Liver (tissue), 3 donors: ENCODE data around the gene SLIT3.

Experiments
- CTCF ChIP-seq: fragments of 150-350 bp; IDR thresholded peaks from 2 replicates; pipeline ENCODE4 v1.5.1; 2017; ENCODE audit warnings: improper control_type of control experiment, low read depth, low read length; ENCODE audit not compliant: missing input control
- FOXA1 ChIP-seq: IDR thresholded peaks from 2 replicates; pipeline ENCODE4 v1.6.1; 2016; ENCODE audit warnings: antibody characterized with exemption
- GABPA ChIP-seq, 2 donors: IDR thresholded peaks in 1 of 2; conservative IDR thresholded peaks in 1 of 2; 2 replicates each; pipeline ENCODE4 v1.6.1; 2016; ENCODE audit warnings: antibody characterized with exemption in 2 of 2, mild to moderate bottlenecking in 1 of 2, moderate library complexity in 1 of 2
- HNF4A ChIP-seq, 2 donors: conservative IDR thresholded peaks; 2 replicates each; pipeline ENCODE4 v1.6.1; 2016; ENCODE audit warnings: antibody characterized with exemption in 2 of 2, mild to moderate bottlenecking in 2 of 2
- JUND ChIP-seq, 2 donors: IDR thresholded peaks; 2 replicates each; pipeline ENCODE4 v1.6.1; 2016; ENCODE audit warnings: antibody characterized with exemption in 2 of 2
- MAX ChIP-seq: IDR thresholded peaks from 2 replicates; pipeline ENCODE4 v1.6.1; 2016; ENCODE audit warnings: antibody characterized with exemption
- NR2F2 ChIP-seq: IDR thresholded peaks from 2 replicates; pipeline ENCODE4 v1.6.1; 2016; ENCODE audit warnings: antibody characterized with exemption
- RAD21 ChIP-seq, 2 donors: IDR thresholded peaks; 2 replicates each; pipeline ENCODE4 v1.6.1; 2016; ENCODE audit warnings: antibody characterized with exemption in 2 of 2, mild to moderate bottlenecking in 2 of 2
- SP1 ChIP-seq: IDR thresholded peaks from 2 replicates; pipeline ENCODE4 v1.6.1; 2018; ENCODE audit warnings: antibody characterized with exemption, mild to moderate bottlenecking
- TAF1 ChIP-seq: conservative IDR thresholded peaks from 2 replicates; pipeline ENCODE4 v1.6.1; 2016; ENCODE audit warnings: antibody characterized with exemption, mild to moderate bottlenecking
- YY1 ChIP-seq: IDR thresholded peaks from 2 replicates; pipeline ENCODE4 v1.6.1; 2016; ENCODE audit warnings: antibody characterized with exemption, mild to moderate bottlenecking
- TF ChIP-seq, protein P1 (sequence below): IDR thresholded peaks from 2 replicates; pipeline ENCODE4 v1.6.1; 2016; ENCODE audit warnings: antibody characterized with exemption
- TF ChIP-seq, protein P2 (sequence below): IDR thresholded peaks from 2 replicates; pipeline ENCODE4 v1.6.1; 2016; ENCODE audit warnings: antibody characterized with exemption, mild to moderate bottlenecking
- donor health status: healthy.
- donor health status: healthy.

GRCh38 chr5:169265888-169266287 is 35.1 kb downstream of the SLIT3 start:
- TF ChIP-seq RAD21 (IDR thresholded peaks at IDR 0.05) (peak in 1 of 2 donors; percentile 21), CTCF (no peak), HNF4A (conservative IDR thresholded peaks at IDR 0.05) (no peak), TAF1 (no peak), JUND (IDR thresholded peaks at IDR 0.05) (no peak), MAX (no peak), YY1 (no peak), GABPA (IDR thresholded peaks at IDR 0.05 in 1 of 2, conservative IDR thresholded peaks at IDR 0.05 in 1 of 2) (no peak), NR2F2 (no peak), SP1 (no peak), FOXA1 (no peak)
- TF ChIP-seq, protein P1, sequence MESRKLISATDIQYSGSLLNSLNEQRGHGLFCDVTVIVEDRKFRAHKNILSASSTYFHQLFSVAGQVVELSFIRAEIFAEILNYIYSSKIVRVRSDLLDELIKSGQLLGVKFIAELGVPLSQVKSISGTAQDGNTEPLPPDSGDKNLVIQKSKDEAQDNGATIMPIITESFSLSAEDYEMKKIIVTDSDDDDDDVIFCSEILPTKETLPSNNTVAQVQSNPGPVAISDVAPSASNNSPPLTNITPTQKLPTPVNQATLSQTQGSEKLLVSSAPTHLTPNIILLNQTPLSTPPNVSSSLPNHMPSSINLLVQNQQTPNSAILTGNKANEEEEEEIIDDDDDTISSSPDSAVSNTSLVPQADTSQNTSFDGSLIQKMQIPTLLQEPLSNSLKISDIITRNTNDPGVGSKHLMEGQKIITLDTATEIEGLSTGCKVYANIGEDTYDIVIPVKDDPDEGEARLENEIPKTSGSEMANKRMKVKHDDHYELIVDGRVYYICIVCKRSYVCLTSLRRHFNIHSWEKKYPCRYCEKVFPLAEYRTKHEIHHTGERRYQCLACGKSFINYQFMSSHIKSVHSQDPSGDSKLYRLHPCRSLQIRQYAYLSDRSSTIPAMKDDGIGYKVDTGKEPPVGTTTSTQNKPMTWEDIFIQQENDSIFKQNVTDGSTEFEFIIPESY = no peak
- TF ChIP-seq, protein P2, sequence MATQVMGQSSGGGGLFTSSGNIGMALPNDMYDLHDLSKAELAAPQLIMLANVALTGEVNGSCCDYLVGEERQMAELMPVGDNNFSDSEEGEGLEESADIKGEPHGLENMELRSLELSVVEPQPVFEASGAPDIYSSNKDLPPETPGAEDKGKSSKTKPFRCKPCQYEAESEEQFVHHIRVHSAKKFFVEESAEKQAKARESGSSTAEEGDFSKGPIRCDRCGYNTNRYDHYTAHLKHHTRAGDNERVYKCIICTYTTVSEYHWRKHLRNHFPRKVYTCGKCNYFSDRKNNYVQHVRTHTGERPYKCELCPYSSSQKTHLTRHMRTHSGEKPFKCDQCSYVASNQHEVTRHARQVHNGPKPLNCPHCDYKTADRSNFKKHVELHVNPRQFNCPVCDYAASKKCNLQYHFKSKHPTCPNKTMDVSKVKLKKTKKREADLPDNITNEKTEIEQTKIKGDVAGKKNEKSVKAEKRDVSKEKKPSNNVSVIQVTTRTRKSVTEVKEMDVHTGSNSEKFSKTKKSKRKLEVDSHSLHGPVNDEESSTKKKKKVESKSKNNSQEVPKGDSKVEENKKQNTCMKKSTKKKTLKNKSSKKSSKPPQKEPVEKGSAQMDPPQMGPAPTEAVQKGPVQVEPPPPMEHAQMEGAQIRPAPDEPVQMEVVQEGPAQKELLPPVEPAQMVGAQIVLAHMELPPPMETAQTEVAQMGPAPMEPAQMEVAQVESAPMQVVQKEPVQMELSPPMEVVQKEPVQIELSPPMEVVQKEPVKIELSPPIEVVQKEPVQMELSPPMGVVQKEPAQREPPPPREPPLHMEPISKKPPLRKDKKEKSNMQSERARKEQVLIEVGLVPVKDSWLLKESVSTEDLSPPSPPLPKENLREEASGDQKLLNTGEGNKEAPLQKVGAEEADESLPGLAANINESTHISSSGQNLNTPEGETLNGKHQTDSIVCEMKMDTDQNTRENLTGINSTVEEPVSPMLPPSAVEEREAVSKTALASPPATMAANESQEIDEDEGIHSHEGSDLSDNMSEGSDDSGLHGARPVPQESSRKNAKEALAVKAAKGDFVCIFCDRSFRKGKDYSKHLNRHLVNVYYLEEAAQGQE = no peak
